ENCODE results near the gene SCN4A. TPM values are rescaled to one million over a fixed set of nuclear protein-coding genes. Genes with fewer than 3 reads are reported as not detected.
"Not testable (repeated sequence)": the region's sequence is repeated elsewhere in the genome, so short reads cannot be mapped to it uniquely, and the experiment has no call there.

The SCN4A gene
- total RNA-seq, 1 donor from 2014 or later, result 0.78 TPM

GRCh38 chr17:64008830-64009229 lies 36.1 kb upstream of the SCN4A start:
- H3K27ac Mint-ChIP-seq, result no peak overlapping the region
- no peak overlapping the region for H3K4me3 Mint-ChIP-seq
- DNase-seq (no peak), ATAC-seq (ENCODE audit: low read depth) (no peak)
- H3K9me3 Mint-ChIP-seq, result no peaks in the 10 kb centered on the region
- peaks cover 62% of the 10 kb centered on the region for H3K4me1 Mint-ChIP-seq
- intact Hi-C loops (cut with micrococcal nuclease), result no loop called here
- CTCF ChIA-PET, result no interaction called here
- POLR2A ChIA-PET, result no interaction called here
- no peak for TF ChIP-seq CTCF (IDR thresholded peaks at IDR 0.05)
- H3K36me3 Mint-ChIP-seq (ENCODE audit: low read depth), result peaks cover 69% of the 10 kb centered on the region
- H3K27me3 Mint-ChIP-seq, result no peaks in the 10 kb centered on the region

GRCh38 chr17:64008346-64008745 lies 35.6 kb upstream of the SCN4A start:
- CTCF ChIA-PET, result no interaction called here
- Mint-ChIP-seq H3K36me3 (ENCODE audit: low read depth) (peaks cover 74% of the 10 kb centered on the region), H3K27ac (no peak overlapping the region), H3K27me3 (no peaks in the 10 kb centered on the region), H3K4me3 (no peak overlapping the region), H3K9me3 (no peaks in the 10 kb centered on the region), H3K4me1 (peaks cover 58% of the 10 kb centered on the region)
- DNase-seq (no peak), ATAC-seq (ENCODE audit: low read depth) (no peak)
- intact Hi-C loops (cut with micrococcal nuclease), result no loop called here
- POLR2A ChIA-PET, result no interaction called here
- TF ChIP-seq CTCF (IDR thresholded peaks at IDR 0.05), result no peak

DNA sequence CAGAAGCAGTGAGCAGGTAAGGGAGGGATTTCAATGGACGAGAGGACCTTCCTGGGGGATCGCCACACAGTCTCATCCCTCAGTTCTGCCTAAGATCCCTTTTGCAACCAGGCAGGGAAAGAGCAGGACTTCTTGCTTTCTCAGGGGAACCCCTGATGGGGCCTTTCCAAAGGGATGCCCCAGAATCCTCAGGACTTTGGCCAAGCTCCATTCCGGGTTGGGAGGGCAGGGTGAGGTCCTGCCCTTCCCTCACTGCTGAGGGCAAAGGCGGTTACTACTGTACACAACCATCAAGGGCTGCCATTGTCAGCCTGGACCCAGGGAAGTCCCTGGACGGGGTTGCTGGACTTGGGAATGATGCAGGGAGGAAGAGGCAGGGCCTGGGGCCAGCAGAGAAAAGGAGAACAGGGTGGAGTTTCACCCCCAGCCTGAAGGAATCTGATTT lies 35.1 kb upstream of the SCN4A start:
- DNase-seq (no peak), ATAC-seq (ENCODE audit: low read depth) (no peak)
- ChIA-PET CTCF (interaction anchor here (1.4 kb wide), 1 partner anchor 89 kb away, joined by 4 read pairs; the partner anchor contains the start of gene GH1), POLR2A (no interaction called here)
- Mint-ChIP-seq H3K9me3 (no peaks in the 10 kb centered on the region), H3K27me3 (no peaks in the 10 kb centered on the region), H3K36me3 (ENCODE audit: low read depth) (peaks cover 79% of the 10 kb centered on the region), H3K4me3 (no peak overlapping the region), H3K27ac (no peak overlapping the region), H3K4me1 (peaks cover 55% of the 10 kb centered on the region)
- intact Hi-C loops (cut with micrococcal nuclease), result no loop called here
- TF ChIP-seq CTCF (IDR thresholded peaks at IDR 0.05), result no peak

- peaks cover 52% of the 10 kb centered on the region for H3K4me1 Mint-ChIP-seq
- DNase-seq; H3K9me3 Mint-ChIP-seq; intact Hi-C loops (cut with micrococcal nuclease); H3K27ac Mint-ChIP-seq; ATAC-seq (ENCODE audit: low read depth); H3K4me3 Mint-ChIP-seq; H3K27me3 Mint-ChIP-seq: not testable (repeated sequence)
- CTCF ChIA-PET, result interaction anchor here (1.3 to 1.4 kb wide), 2 partner anchors 14 to 88 kb away, joined by 4 to 6 read pairs; partner anchors contain the start of gene GH1
- POLR2A ChIA-PET, result interaction anchor here (0.7 to 1.3 kb wide), 2 partner anchors 13 to 126 kb away, joined by 3 read pairs; partner anchors contain the start of gene ICAM2
- peaks cover 81% of the 10 kb centered on the region for H3K36me3 Mint-ChIP-seq (ENCODE audit: low read depth)
Measured at GRCh38 chr17:64007089-64007837, 34.5 kb upstream of the SCN4A start.

DNA sequence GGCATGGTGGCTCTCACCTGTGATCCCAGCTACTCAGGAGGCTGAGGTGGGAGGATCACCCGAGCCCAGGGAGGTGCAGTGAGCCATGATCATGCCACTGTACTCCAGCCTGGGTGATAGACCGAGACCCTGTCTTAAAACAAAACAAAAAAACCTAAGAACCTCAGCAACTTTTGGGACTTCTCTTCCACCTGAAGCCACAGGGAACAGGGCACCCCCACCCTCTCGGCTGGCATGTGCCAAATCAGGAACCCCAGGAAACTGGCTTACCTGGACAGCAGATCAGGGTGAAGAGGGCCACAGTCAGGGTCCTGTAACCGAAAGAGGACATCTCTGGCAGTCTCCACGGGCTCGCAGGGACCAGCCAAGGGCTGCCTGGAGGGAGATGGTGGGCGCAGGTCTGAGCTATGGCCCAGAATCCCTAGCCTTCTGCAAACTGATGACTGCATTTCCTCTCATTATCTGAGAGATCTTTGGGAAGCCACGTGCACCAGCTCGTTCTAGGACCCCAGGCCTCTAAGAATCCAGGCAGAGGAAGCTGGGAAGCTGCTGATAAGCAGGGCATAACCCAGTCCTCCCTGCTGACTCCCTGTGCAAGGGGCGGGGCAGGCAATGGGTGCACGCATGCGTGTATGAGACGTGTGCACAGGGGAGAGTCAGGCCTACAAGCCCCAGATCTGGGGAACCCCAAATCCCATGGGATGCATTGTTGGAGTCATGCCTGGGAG lies 33.8 kb upstream of the SCN4A start:
- intact Hi-C loops (cut with micrococcal nuclease), result no loop called here
- POLR2A ChIA-PET, result interaction anchor here (0.7 to 1.3 kb wide), 2 partner anchors 14 to 126 kb away, joined by 3 read pairs; partner anchors contain the start of gene ICAM2
- ATAC-seq (ENCODE audit: low read depth) (no peak), DNase-seq (no peak)
- no peaks in the 10 kb centered on the region for H3K9me3 Mint-ChIP-seq
- no peaks in the 10 kb centered on the region for H3K27me3 Mint-ChIP-seq
- H3K36me3 Mint-ChIP-seq (ENCODE audit: low read depth), result peaks cover 77% of the 10 kb centered on the region
- TF ChIP-seq CTCF (IDR thresholded peaks at IDR 0.05), result no peak
- H3K4me1 Mint-ChIP-seq, result peaks cover 48% of the 10 kb centered on the region
- H3K27ac Mint-ChIP-seq, result no peak overlapping the region
- no peak overlapping the region for H3K4me3 Mint-ChIP-seq
- CTCF ChIA-PET, result interaction anchor here (0.7 to 2.6 kb wide), 5 partner anchors 13 to 127 kb away, joined by 3 to 7 read pairs (median 4); partner anchors contain the start of gene GH1
